Measurements from ENCODE around the gene TRAPPC10.
"Not testable (repeated sequence)": the region's sequence is repeated elsewhere in the genome, so short reads cannot be mapped to it uniquely, and the experiment has no call there.

TRAPPC10 gene

DNA sequence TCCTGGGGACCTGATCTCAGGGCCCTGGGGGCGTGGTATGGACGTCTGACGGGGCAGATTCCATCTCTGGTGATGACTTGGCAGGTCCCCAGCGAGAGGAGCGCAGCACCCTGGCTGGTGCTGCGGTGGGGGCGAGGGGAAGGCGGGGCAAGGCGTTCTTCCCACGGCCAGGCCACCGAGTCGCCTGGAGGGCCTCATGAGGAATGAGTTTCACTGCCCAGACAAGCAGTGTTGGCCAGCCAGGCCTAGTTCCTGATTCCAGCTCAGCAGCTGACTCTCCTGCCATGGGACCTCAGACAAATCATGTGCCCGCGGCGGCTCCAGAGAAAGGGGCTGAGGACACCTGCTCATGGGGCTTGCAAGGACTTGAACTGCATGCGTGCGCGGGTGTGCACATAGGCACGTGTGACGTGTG is 142.7 kb downstream of the TRAPPC10 start:
- not testable (repeated sequence) for DNase-seq

DNA sequence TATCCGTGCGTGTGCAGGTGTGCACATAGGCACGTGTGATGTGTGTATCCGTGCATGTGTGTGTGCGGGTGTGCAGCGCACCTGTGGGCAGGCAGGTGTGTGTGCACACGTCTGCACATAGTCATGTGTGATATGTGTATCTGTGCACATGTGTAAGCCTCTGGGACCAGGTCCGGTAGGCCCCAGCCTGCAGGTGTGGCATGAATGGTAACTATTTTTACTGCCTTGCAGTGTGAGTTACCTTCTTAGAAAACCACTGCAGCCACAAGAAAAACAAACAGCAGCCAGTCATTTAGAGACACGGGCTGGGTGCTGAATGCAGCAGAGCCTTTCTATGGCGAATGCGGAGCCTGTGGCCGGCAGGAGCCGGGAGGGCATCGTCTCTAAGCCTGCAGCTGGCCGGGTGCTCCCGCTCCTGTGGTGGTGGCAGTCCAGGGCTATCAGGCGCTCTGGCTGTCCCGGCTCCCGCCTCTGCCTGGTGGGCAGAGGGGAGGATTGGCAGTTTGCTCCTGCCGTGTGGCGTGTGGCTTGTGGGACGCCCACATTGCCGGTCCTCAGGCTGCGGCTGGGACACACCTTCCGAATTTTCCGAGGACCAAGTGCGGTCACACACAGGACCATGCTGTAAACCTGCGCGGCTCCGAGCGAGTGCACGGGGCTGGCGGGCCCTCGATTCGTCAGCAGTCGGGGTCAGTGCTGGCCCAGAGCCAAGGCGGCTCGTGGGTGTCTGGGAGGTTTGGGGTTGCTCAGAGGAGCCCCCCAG is 143.3 kb downstream of the TRAPPC10 start:
- not testable (repeated sequence) for DNase-seq

DNA sequence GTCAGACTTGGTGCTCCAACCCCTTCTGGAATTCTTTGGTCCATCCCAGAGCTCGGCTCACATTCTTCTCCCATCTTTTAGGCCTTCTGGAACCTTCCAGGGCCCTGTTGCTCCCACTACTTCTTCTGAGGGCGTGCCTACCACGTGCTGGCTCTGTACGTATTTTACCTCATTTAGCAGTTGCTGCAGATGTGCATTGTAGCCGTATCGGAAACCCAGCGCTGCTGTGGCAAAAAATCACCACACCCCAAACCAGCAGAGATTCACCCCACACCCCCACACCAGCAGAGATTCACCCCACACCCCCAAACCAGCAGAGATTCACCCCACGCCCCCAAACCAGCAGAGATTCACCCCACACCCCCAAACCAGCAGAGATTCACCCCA is 143.9 kb downstream of the TRAPPC10 start:
- DNase-seq, result not testable (repeated sequence)
